COLO829 (cell line): Measurements from ENCODE around the gene PTPRD.
"Not testable (repeated sequence)": the region's sequence is repeated elsewhere in the genome, so short reads cannot be mapped to it uniquely, and the experiment has no call there.

Experiments used
- DNase-seq: peaks from one replicate; pipeline ENCODE4 v3.0.0; 2012; ENCODE audit warnings: low spot score

Gene PTPRD

GRCh38 chr9:9004810-9005209 lies 1608.0 kb downstream of the PTPRD start:
- no peak for DNase-seq

- no peak for DNase-seq
Measured at GRCh38 chr9:9002826-9003583, 1609.8 kb downstream of the PTPRD start.

- no peak for DNase-seq
Measured at GRCh38 chr9:8980496-8981013, 1632.2 kb downstream of the PTPRD start.

GRCh38 chr9:8978334-8978733 lies 1634.5 kb downstream of the PTPRD start:
- no peak for DNase-seq

GRCh38 chr9:8968350-8968749 lies 1644.5 kb downstream of the PTPRD start:
- not testable (repeated sequence) for DNase-seq

GRCh38 chr9:8963885-8964284 lies 1648.9 kb downstream of the PTPRD start:
- no peak for DNase-seq

GRCh38 chr9:8962084-8962483 lies 1650.7 kb downstream of the PTPRD start:
- DNase-seq, result no peak

GRCh38 chr9:8961186-8961851 lies 1651.5 kb downstream of the PTPRD start:
- DNase-seq, result no peak

GRCh38 chr9:8960254-8960653 lies 1652.5 kb downstream of the PTPRD start:
- no peak for DNase-seq

- DNase-seq, result no peak
Measured at GRCh38 chr9:8958358-8958757, 1654.4 kb downstream of the PTPRD start.

GRCh38 chr9:8955315-8955714 lies 1657.5 kb downstream of the PTPRD start:
- no peak for DNase-seq

- no peak for DNase-seq
Measured at GRCh38 chr9:8946461-8946860, 1666.3 kb downstream of the PTPRD start.

GRCh38 chr9:8943392-8943791 lies 1669.4 kb downstream of the PTPRD start:
- DNase-seq, result no peak

- DNase-seq, result no peak
Measured at GRCh38 chr9:8940650-8941049, 1672.2 kb downstream of the PTPRD start.

- DNase-seq, result no peak
Measured at GRCh38 chr9:8926461-8926860, 1686.3 kb downstream of the PTPRD start.

- DNase-seq, result no peak
Measured at GRCh38 chr9:8924562-8924961, 1688.2 kb downstream of the PTPRD start.

GRCh38 chr9:8920478-8921183 lies 1692.2 kb downstream of the PTPRD start:
- DNase-seq, result not testable (repeated sequence)

GRCh38 chr9:8917956-8918739 lies 1694.7 kb downstream of the PTPRD start:
- DNase-seq, result no peak

- no peak for DNase-seq
Measured at GRCh38 chr9:8916771-8917170, 1696.0 kb downstream of the PTPRD start.

GRCh38 chr9:8907868-8908267 lies 1704.9 kb downstream of the PTPRD start:
- no peak for DNase-seq

- no peak for DNase-seq
Measured at GRCh38 chr9:8905731-8906130, 1707.1 kb downstream of the PTPRD start.
